ENCODE data around the gene PTPN2. TPM values are rescaled to one million over a fixed set of nuclear protein-coding genes. Genes with fewer than 3 reads are reported as not detected.
A peak's percentile ranks its signal among the peaks of the same experiment; 100 is the strongest.
"Not testable (repeated sequence)": the region's sequence is repeated elsewhere in the genome, so short reads cannot be mapped to it uniquely, and the experiment has no call there.

The PTPN2 gene
- total RNA-seq, 4 donors from 2014 or later, result 33.1 to 45.3 (median 37.7) TPM

- intact Hi-C loops (cut with DNase I), result loop anchor here (10.0 kb wide), 1 partner anchor 65 kb away; the partner anchor contains the start of gene SEH1L
- DNase-seq, result no peak
These were observed 4.0 kb downstream of the PTPN2 start for GRCh38 chr18:12879840-12880540.

DNA sequence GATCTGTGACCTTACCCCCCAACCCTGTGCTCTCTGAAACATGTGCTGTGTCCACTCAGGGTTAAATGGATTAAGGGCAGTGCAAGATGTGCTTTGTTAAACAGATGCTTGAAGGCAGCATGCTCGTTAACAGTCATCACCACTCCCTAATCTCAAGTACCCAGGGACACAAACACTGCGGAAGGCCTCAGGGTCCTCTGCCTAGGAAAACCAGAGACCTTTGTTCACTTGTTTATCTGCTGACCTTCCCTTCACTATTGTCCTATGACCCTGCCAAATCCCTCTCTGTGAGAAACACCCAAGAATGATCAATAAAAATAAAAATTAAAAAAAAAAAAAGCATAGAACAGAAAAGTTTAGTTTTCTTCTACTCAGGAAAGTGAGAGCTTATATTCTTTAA is 9.0 kb downstream of the PTPN2 start:
- H3K4me3 ChIP-seq (replicated peaks in 1 of 3); H3K27me3 ChIP-seq; DNase-seq; H3K36me3 ChIP-seq; intact Hi-C loops (cut with DNase I); H3K9me3 ChIP-seq; H3K27ac ChIP-seq: not testable (repeated sequence)
- peaks cover 10 to 16% of the 10 kb centered on the region in 2 donors for H3K4me1 ChIP-seq
- 28 to 44% methylated on average over 2 of the region's 2 CpGs for WGBS, 2 donors

More at GRCh38 chr18:12879840-12880540, 4.0 kb downstream of the PTPN2 start:
- Histone ChIP-seq H3K4me1 (peaks cover 17 to 33% of the 10 kb centered on the region in 2 donors), H3K27me3 (no peaks in the 10 kb centered on the region), H3K36me3 (no peaks in the 10 kb centered on the region), H3K4me3 (replicated peaks in 1 of 3) (no peak overlapping the region), H3K27ac (peak overlapping the region in 1 of 3 donors; percentile 12), H3K9me3 (no peaks in the 10 kb centered on the region)
- TF ChIP-seq POLR2A (IDR thresholded peaks at IDR 0.05), result no peak
- TF ChIP-seq, protein P1, sequence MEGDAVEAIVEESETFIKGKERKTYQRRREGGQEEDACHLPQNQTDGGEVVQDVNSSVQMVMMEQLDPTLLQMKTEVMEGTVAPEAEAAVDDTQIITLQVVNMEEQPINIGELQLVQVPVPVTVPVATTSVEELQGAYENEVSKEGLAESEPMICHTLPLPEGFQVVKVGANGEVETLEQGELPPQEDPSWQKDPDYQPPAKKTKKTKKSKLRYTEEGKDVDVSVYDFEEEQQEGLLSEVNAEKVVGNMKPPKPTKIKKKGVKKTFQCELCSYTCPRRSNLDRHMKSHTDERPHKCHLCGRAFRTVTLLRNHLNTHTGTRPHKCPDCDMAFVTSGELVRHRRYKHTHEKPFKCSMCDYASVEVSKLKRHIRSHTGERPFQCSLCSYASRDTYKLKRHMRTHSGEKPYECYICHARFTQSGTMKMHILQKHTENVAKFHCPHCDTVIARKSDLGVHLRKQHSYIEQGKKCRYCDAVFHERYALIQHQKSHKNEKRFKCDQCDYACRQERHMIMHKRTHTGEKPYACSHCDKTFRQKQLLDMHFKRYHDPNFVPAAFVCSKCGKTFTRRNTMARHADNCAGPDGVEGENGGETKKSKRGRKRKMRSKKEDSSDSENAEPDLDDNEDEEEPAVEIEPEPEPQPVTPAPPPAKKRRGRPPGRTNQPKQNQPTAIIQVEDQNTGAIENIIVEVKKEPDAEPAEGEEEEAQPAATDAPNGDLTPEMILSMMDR (IDR thresholded peaks at IDR 0.05), result no peak
- WGBS, 2 donors, result 70 to 75% methylated on average over 8 of the region's 8 CpGs

DNA sequence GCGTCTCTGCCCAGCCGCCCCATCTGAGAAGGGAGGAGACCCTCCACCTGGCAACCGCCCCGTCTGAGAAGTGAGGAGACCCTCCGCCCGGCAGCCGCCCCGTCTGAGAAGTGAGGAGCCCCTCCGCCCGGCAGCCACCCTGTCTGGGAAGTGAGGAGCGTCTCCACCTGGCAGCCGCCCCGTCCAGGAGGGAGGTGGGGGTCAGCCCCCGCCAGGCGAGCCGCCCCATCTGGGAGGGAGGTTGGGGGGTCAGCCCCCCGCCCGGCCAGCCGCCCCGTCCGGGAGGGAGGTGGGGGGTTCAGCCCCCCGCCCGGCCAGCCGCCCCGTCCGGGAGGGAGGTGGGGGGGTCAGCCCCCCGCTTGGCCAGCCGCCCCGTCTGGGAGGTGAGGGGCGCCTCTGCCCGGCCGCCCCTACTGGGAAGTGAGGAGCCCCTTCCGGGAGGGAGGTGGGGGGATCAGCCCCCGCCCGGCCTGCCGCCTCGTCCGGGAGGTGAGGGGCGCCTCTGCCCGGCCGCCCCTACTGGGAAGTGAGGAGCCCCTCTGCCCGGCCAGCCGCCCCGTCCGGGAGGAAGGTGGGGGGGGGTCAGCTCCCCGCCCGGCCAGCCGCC is 10.0 kb downstream of the PTPN2 start:
- H3K9me3 ChIP-seq; intact Hi-C loops (cut with DNase I); H3K27me3 ChIP-seq; DNase-seq; H3K36me3 ChIP-seq; H3K4me3 ChIP-seq (replicated peaks in 1 of 3); H3K4me1 ChIP-seq; H3K27ac ChIP-seq: not testable (repeated sequence)
- WGBS, 2 donors, result no CpG with 5 or more reads among the region's 48 CpGs

DNA sequence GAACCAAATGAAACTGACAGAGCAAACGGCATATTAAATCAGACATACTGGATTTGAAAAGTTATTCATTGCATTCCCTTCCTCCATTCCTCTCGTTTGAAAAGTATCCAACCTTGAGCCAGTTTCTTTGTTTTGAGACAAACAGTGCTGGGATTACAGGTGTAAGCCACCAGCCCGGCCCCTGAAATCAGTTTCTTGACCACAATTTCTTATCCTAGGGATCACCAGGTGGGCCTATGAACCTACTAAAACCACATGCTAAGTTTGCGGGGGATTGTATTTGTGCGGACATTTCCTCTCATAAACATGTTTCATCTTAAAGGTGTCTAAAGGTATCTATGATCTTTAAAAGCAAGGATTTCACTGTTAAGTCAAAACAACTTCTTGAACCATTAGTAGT is 11.6 kb downstream of the PTPN2 start:
- Histone ChIP-seq H3K9me3 (no peaks in the 10 kb centered on the region), H3K4me3 (replicated peaks in 1 of 3) (no peak overlapping the region), H3K36me3 (no peaks in the 10 kb centered on the region), H3K27ac (no peak overlapping the region), H3K27me3 (no peaks in the 10 kb centered on the region), H3K4me1 (no peaks in the 10 kb centered on the region)
- intact Hi-C loops (cut with DNase I), result no loop called here
- TF ChIP-seq POLR2A (IDR thresholded peaks at IDR 0.05), result no peak
- TF ChIP-seq, protein P1 (IDR thresholded peaks at IDR 0.05), result no peak
- DNase-seq, result no peak
- WGBS, 2 donors, result 88 to 91% methylated on average over 5 of the region's 5 CpGs

DNA sequence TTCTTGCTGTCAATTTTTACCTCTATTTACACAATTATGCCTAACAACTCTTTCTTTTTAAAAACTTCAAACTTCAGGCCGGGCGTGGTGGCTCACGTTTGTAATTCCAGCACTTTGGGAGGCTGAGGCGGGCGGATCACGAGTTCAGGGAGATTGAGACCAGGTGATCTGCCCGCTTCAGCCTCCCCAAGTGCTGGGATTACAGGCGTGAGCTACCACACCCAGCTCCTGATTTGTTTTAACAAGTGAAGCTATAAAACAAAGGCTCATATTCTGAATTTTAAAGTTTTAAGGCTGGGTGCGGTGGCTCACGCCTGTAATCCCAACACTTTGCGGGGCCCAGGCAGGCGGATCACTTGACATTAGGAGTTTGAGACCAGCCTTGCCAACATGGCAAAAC is 15.5 kb downstream of the PTPN2 start:
- no peaks in the 10 kb centered on the region for H3K36me3 ChIP-seq
- intact Hi-C loops (cut with DNase I), result no loop called here
- H3K4me3 ChIP-seq (replicated peaks in 1 of 3), result no peak overlapping the region
- TF ChIP-seq POLR2A (IDR thresholded peaks at IDR 0.05), result no peak
- TF ChIP-seq, protein P1 (IDR thresholded peaks at IDR 0.05), result no peak
- no peak overlapping the region for H3K27ac ChIP-seq
- H3K9me3 ChIP-seq, result no peaks in the 10 kb centered on the region
- no peaks in the 10 kb centered on the region for H3K4me1 ChIP-seq
- WGBS, 2 donors, result 96 to 97% methylated on average over 12 of the region's 12 CpGs
- H3K27me3 ChIP-seq, result no peaks in the 10 kb centered on the region
- DNase-seq, result no peak

GRCh38 chr18:12867441-12868123 is 16.5 kb downstream of the PTPN2 start:
- H3K27me3 ChIP-seq, result no peaks in the 10 kb centered on the region
- WGBS, 2 donors, result 92 to 93% methylated on average over 7 of the region's 7 CpGs
- no peaks in the 10 kb centered on the region for H3K9me3 ChIP-seq
- no peak overlapping the region for H3K4me3 ChIP-seq (replicated peaks in 1 of 3)
- no peak overlapping the region for H3K27ac ChIP-seq
- no peak for DNase-seq
- H3K36me3 ChIP-seq, result no peaks in the 10 kb centered on the region
- peaks cover 0 to 3% of the 10 kb centered on the region in 2 donors for H3K4me1 ChIP-seq
- TF ChIP-seq POLR2A (IDR thresholded peaks at IDR 0.05), result no peak
- TF ChIP-seq, protein P1 (IDR thresholded peaks at IDR 0.05), result no peak
- intact Hi-C loops (cut with DNase I), result no loop called here
